Inflammatory macrophage treated with lipopolysaccharide for 4 hours (primary cell): ENCODE results near the gene PRTFDC1.

Source experiments
- DNase-seq: peaks from one replicate; pipeline ENCODE4 v3.0.0-alpha.2; 2020

PRTFDC1 gene

DNA sequence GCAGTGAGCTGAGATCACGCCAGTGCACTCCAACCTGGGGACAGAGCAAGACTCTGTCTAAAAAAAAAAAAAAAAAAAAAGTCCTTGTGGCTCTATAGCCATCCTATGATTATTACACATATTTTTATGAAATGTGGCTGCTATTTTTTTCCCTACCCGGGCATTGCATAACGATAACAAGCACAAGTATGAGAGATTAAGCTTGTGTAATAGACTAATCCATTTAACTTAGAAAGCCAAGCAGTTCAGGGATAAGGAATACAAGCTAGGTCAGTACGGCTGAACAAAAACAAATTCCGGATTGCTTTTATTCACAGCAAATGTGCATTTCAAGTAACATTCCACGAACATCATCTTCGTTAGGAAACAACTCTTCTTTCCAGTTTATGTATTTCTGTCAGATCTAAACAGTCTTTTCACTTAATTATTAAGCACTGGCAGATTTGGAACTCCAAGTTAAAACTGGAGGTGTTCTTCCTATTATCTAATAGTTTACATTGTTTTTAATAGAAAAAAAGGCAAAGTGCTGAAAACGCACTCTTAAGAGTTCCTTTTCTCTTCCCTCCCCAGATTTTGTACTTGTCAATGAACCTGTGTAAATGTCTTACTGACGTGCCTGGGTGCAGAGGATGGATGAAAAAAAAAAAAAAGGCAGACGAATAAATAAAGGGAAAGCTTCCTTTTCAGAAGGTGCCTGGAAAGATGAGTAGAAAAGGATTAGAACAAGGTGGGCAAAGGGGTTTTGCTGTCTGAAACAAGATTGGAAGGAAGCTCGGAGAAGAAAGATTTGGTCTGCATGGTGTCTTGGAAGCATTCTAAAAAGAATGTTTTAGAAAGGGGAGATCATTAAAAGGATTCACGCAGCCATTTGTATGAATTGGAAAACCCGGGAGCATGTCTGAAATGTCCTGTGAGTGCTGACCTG, 81.1 kb downstream of the PRTFDC1 start:
- peak; percentile 78 for DNase-seq

- DNase-seq: peak; percentile 18
Measured at GRCh38 chr10:24869354-24870015, 82.9 kb downstream of the PRTFDC1 start.

GRCh38 chr10:24866604-24867583, 85.5 kb downstream of the PRTFDC1 start:
- DNase-seq: peak; percentile 94

DNA sequence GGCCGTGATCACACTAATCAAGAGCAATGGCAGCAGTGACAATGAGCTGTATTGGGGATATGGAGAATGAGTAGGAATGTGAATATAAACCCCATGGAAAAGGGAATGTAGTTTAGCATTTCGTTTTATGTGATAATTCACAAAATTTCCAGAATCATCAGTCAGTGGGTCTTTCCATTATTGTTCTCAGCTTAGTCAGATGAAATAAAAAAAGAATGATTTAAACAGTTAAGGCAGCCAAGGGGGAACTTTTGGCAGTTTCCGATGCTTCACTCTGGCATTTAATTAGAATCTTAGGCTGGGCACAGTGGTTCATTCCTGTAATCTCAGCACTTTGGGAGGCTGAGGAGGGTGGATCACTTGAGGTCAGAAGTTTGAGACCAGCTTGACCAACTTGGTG, 86.6 kb downstream of the PRTFDC1 start:
- DNase-seq: no peak

DNA sequence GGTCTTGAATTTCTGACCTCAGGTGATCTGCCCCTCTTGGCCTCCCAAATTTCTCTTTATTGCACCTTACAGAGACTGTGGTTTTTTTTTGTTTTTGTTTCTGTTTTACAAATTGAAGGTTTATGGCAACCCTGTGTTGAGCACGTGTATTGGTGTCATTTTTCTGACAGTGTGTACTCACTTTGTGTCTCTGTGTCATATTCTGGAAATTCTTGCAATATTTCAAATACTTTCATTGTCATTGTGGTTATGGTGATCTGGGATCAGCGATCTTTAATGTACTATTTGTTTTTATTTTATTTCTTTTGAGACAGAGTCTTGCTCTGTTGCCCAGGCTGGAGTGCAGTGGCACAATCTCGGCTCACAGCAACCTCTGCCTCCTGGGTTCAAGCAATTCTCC, 89.8 kb downstream of the PRTFDC1 start:
- DNase-seq: no peak

DNA sequence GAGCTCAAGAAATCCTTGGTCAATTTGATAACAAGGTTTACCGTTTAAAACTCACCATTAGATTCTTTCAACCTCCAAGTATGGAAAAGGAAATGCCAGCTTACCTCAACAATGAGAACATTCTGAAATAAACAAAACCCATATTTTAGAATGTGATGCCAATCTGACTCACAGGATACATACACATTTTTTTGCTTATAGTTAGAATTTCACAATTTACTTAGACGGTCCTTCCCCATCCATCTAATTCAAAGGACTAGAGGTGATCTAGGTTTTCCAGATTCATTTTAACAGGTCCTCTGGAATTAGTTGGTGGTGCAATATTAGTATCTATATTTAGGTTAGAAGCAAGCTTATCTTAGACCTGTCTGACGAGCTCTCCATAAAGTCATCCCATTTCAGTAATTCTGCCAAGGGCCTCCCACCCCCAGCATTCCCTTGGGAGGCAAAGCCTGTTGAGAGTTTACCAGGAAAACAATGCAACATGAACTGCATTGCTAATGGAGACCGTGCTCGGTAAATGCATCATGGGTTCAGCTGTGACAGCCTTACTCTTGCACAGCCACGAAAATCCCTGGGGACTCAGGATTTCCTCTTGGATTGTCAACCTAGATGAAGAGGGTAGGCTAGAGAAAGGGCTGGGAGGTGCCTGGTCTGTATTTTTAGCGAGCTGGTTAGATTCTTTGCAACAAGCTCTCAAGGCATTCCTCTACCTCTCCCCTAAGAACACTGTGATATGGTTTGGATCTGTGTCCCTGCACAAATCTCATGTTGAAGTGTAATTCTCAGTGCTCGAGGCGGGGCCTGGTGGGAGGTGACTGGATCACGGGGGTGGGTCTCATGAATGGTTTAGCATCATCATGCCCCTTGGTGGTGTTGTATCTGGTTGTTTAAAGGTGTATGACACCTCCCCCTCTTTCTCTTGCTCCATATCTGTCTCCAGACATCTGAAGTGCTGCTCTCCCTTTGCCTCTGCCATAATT, 93.8 kb downstream of the PRTFDC1 start:
- DNase-seq: no peak

GRCh38 chr10:24857031-24857725, 95.2 kb downstream of the PRTFDC1 start:
- no peak for DNase-seq

DNA sequence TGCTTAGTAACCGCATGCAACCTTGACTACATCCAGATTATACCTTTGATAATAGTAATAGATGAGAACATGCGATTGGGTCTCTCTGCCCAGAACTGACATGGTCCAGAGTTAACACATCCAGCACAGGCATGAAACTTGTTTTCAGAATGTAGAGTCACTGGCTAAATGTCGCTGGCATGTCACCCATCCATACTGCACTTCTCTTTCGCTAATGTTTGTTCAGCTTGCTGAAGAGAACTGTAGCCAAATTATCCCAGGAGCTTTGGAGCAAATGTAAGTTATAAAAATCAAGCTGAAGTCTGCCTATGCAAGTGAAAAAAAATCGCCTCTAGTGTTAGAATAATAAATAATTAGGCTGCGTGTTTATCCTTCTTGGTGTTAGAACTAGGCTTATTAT, 98.2 kb downstream of the PRTFDC1 start:
- DNase-seq: no peak

DNA sequence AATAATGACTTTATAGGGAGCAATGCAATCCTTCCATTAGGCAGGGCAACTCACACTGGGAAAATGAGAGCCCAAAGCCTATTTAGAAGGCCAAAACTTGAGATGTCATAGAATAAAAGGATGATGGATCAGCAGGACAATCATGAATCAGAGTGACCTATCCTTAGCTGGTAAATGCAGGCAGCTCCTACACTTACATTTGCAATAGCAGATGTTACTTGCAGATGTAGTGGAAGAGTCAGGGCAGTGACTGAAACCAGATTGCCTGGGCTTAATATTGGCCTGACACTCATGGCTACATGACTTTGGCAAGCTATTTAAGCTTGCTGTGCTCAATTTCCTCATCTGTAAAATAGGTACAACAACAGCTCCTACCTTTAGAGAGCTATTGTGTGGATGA, 98.7 kb downstream of the PRTFDC1 start:
- DNase-seq: no peak

DNA sequence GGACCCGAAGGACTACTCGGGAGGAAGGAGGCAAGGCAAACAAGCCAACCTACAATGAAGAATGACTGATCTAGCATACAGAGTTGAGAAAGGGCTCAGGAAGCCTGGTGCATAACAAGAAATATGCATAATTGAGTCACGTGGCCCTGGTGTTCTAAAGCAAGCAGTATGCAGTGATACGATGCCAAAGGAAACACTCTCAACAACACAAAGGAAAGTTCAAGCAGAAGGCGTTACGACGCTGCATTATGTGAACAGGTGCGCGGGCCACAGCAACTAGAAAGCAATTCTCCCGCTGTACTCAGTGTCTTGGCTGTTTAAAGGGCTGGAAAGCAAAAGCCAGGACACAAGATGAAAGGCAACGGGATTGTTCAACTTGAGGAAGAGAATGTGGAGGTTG, 100.8 kb downstream of the PRTFDC1 start:
- DNase-seq: no peak

GRCh38 chr10:24850727-24851296, 101.6 kb downstream of the PRTFDC1 start:
- DNase-seq: no peak

DNA sequence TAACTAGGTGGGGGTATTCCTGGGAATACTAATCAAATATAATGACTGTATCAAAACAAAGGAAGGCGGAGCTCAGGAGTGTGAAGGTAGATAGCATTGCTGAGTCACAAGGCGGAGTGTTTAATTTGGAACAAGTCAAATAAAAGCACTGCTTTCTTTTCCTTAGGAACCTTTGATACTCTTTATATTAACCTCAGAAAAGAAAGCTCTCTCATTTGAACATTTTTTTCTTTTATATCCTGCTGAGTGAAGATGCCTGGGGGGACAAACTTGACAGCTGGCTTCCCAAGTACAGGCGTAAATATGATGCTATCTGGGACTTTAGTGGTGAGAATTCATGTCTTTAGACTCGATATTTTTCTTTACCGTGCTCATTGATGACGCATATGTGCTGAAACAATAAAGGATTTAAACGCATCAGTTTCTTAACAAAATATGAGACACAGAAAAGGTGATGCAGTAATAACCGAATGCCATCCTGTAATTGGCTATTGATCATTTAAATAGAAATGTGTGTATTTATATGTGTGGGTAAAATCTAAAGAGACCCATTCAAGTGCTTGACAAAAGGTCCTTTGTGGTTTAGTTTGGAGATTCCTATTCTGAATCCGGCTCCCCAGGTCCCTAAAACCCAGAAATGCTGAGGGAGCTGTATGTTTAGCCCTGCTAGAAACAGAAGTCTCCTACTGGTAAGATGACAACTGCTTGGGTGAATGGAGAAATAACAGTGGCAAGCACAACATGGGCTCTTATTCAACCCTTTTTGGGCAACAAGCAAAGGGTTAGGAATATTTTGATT, 102.7 kb downstream of the PRTFDC1 start:
- DNase-seq: no peak

DNA sequence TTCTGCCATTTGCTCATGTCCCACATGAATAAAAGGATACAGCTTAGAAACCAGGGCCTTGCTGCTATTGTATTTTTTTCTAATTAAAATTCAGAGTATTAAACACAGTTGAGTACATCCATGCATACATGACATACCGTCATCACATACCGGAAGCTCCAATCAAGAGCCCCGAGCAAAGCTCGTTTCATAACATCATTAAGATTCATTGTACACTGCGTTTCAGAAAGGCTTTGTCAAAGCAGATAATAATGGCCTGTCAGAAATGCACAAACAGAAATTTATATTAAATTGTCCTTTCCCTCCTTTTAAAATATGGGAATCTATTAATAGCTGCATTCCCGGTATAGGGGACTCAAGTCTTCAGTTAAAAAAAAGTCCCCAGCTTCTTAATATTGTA, 103.4 kb downstream of the PRTFDC1 start:
- DNase-seq: no peak

GRCh38 chr10:24848195-24848594, 104.2 kb downstream of the PRTFDC1 start:
- no peak for DNase-seq

- no peak for DNase-seq
Measured at GRCh38 chr10:24847112-24848070, 105.0 kb downstream of the PRTFDC1 start.

- DNase-seq: no peak
Measured at GRCh38 chr10:24844742-24845141, 107.7 kb downstream of the PRTFDC1 start.

DNA sequence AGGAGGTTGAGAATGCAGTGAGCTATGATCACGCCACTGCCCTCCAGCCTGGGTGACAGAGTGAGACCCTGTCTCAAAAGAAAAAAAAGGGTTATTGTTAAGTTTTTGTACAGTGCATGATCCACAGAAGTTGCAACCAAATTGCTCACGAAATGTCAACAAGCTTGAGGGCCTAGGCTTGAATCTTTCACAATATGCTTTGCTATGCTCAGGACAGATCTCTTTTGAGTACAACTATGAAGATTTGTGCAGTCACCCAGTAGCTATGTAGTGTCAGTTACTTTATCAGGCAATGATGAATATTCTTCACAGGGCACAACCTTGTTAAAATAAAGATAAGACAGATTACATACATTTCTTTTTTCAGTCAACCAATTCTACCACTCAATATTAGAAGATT, 109.2 kb downstream of the PRTFDC1 start:
- DNase-seq: no peak

GRCh38 chr10:24842856-24843255, 109.5 kb downstream of the PRTFDC1 start:
- no peak for DNase-seq

- DNase-seq: no peak
Measured at GRCh38 chr10:24841530-24841929, 110.9 kb downstream of the PRTFDC1 start.
